AG04450 (cell line): Measurements from ENCODE around the gene CFAP210. TPM values are rescaled to one million over a fixed set of nuclear protein-coding genes. Genes with fewer than 3 reads are reported as not detected.

Experiments used
- CTCF ChIA-PET: fragments of 300-600, 350-600 bp; formaldehyde crosslinking; extraction: SDS; loops from one replicate; lab custom pipeline; 2022; ENCODE audit warnings: antibody characterized with exemption, inconsistent platforms; lab: Charles Lee
- POLR2A ChIA-PET: fragments of 350-600 bp; formaldehyde crosslinking; extraction: SDS; loops from one replicate; lab custom pipeline; 2021; ENCODE audit warnings: antibody characterized with exemption, inconsistent platforms; lab: Yijun Ruan, JAX
- DNase-seq: peaks from one replicate; pipeline ENCODE4 v3.0.0-alpha.2; 2011; ENCODE audit warnings: low read depth, low spot score
- H3K27ac ChIP-seq: one replicate; pipeline ENCODE4 v1.5.1; 2012; ENCODE audit warnings: low read depth, low read length, control low read depth
- H3K27me3 ChIP-seq: one replicate; pipeline ENCODE4 v1.6.0; 2012; ENCODE audit warnings: low read length; ENCODE audit not compliant: control insufficient read depth, insufficient read depth
- H3K4me3 ChIP-seq: 2 replicates; pipeline ENCODE4 v1.5.1; 2011; ENCODE audit warnings: mild to moderate bottlenecking, low read depth, low read length, control low read depth
- H3K9me3 ChIP-seq: 2 replicates; pipeline ENCODE4 v1.5.1; 2012; ENCODE audit warnings: low read length; ENCODE audit not compliant: control insufficient read depth, insufficient read depth
- CTCF ChIP-seq: IDR thresholded peaks from 2 replicates; pipeline ENCODE4 v1.5.1; 2011; ENCODE audit warnings: low read depth, low read length, control low read depth, inconsistent platforms
- polyA plus RNA-seq: library from polyadenylated mRNA; depleted of rRNA; stranded (reverse); fragments of >200 nt; gene quantifications from 2 replicates; pipeline ENCODE4 v1.2.3, GENCODE V29; 2011

Gene CFAP210
- polyA plus RNA-seq, 1 experiment = not detected

DNA sequence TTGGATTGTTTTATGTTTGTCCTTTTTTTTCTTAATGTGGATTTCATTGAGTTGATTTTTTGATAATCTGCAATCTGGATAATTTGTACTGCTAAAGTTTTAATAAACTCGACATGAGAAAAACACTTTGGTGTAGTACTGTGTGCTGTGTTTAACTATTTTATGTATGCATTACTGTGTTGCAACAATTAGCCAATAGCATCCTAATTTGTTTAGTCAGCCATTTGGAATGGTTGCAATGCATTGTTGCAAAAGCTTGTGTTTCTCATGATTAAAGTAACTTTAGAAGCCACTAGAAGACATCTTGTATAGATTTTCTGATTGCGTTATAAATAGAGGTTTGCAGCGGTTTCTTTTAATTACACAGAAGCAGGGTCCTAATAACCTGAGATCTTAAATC lies 56.6 kb downstream of the CFAP210 start:
- Histone ChIP-seq H3K27me3 (no peaks in the 10 kb centered on the region), H3K9me3 (no peaks in the 10 kb centered on the region), H3K27ac (no peak overlapping the region), H3K4me3 (no peak overlapping the region)
- DNase-seq = peak; percentile 48
- ChIA-PET CTCF (interaction anchor here (1.1 kb wide), 1 partner anchor 186 kb away, joined by 3 read pairs; no protein-coding TSS in a partner anchor), POLR2A (no interaction called here)
- TF ChIP-seq CTCF = no peak

DNA sequence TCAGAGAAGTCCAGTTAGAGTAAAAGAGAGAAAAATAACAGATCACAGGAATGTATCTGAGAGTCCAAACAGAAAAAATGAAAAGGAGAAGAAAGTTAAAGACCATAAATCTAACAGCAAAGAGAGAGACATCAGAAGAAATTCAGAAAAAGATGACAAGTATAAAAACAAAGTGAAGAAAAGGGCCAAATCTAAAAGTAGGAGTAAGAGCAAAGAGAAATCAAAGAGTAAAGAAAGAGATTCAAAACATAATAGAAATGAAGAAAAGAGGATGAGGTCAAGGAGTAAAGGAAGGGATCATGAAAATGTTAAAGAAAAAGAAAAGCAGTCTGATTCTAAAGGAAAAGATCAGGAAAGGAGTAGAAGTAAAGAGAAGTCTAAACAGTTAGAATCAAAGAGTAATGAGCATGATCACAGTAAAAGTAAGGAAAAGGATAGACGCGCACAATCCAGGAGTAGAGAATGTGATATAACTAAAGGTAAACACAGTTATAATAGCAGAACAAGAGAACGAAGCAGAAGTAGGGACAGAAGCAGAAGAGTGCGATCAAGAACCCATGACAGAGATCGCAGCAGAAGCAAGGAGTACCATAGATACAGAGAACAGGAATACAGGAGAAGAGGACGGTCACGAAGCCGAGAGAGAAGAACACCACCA lies 57.6 kb downstream of the CFAP210 start:
- ChIA-PET CTCF (no interaction called here), POLR2A (interaction anchor here (0.7 kb wide), 1 partner anchor 115 kb away, joined by 3 read pairs; no protein-coding TSS in a partner anchor)
- no peak overlapping the region for H3K27ac ChIP-seq

DNA sequence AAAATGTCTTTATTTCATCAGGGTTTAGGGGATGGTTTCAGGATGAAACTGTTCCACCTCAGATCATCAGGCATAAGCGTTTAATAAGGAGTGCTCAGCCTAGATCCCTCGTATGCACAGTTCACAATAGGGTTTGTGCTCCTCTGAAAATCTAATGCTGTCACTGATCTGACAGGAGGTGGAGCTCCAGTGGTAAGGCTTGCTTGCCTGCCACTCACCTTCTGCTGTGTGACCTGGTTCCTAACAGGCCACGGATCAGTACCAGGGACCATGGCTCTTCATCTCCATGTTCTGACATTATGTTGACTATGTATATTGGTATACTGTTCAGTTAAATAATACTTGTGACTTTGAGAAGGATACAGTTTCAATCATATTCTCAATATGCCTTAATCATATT lies 68.4 kb downstream of the CFAP210 start:
- Histone ChIP-seq H3K27ac (no peak overlapping the region), H3K4me3 (no peak overlapping the region), H3K9me3 (no peaks in the 10 kb centered on the region), H3K27me3 (no peaks in the 10 kb centered on the region)
- DNase-seq = no peak
- ChIA-PET POLR2A (no interaction called here), CTCF (no interaction called here)
- no peak for TF ChIP-seq CTCF

More for the DNA sequence above, 57.6 kb downstream of the CFAP210 start:
- H3K9me3 ChIP-seq = no peaks in the 10 kb centered on the region
- no peak for DNase-seq
- no peak for TF ChIP-seq CTCF
- no peak overlapping the region for H3K4me3 ChIP-seq
- H3K27me3 ChIP-seq = no peaks in the 10 kb centered on the region

DNA sequence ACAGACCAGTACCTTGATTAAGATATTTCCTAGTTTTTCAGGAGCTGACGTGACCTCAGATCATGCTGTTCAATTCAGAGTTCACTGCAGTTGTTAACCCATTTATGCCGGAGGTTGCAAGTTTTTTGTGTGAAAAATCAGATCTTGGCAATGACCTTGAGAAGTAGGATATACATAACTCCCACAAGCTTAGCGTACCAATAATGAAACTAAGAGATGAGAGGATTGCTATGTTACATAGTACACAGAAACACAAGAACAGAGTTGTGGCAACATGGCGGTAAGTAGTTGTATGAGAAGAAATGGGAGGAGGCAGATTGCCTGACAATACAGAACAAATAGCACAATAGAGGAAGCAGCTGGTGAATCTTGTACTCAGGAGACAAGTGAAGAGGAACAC lies 71.0 kb downstream of the CFAP210 start:
- no peaks in the 10 kb centered on the region for H3K27me3 ChIP-seq
- CTCF ChIA-PET = no interaction called here
- POLR2A ChIA-PET = no interaction called here
- H3K9me3 ChIP-seq = no peaks in the 10 kb centered on the region
- no peak for DNase-seq
- no peak overlapping the region for H3K27ac ChIP-seq
- TF ChIP-seq CTCF = no peak
- H3K4me3 ChIP-seq = no peak overlapping the region

DNA sequence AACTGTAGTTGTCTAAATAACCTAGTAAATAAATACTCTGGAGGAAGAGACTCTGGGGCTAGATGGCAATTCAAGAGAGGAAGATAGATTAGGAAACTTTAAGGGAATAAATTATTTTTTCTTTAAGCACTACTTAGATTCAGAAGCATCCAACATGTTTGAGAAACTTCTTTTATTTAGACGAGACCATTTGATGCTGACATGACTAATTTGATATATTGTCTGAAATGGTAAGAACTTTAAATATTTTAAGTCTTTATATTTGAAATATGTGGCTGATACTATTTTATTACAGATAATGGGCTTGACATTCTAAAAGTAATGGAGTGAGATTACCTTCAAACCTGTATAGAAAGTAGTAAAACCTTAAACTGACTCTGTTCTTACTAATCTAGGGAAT lies 73.7 kb downstream of the CFAP210 start:
- CTCF ChIA-PET = no interaction called here
- no peak for TF ChIP-seq CTCF
- no peak overlapping the region for H3K4me3 ChIP-seq
- no peaks in the 10 kb centered on the region for H3K27me3 ChIP-seq
- DNase-seq = no peak
- POLR2A ChIA-PET = no interaction called here
- H3K9me3 ChIP-seq = no peaks in the 10 kb centered on the region
- H3K27ac ChIP-seq = no peak overlapping the region
